ENCODE measurements around the gene PPP5C.
"Not testable (repeated sequence)": the region's sequence is repeated elsewhere in the genome, so short reads cannot be mapped to it uniquely, and the experiment has no call there.

Gene PPP5C

GRCh38 chr19:46435009-46435408 is 88.1 kb downstream of the PPP5C start:
- no peak for DNase-seq (ENCODE audit: low read depth)

DNA sequence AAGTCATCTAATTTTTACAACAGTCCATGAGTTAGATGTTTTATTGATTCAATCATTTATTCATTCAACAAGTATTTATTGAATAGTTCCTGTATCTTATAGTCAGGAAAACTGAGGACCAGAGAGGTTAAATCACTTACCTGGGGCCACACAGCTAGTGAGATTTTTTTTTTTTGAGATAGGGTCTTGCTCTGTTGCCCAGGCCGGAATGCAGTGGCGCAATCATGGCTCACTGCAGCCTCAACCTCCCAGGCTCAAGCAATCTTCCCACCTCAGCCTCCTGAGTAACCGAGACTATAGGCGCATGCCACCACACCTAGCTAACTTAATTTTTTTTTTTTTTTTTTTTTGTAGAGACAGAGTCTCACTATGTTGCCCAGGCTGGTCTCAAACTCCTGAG is 88.8 kb downstream of the PPP5C start:
- DNase-seq (ENCODE audit: low read depth), result not testable (repeated sequence)
